SKM-1 (cell line): ENCODE results near the gene CIROP.

Experiments used
- DNase-seq: peaks from one replicate; lab custom pipeline; 2025; ENCODE audit not compliant: unreplicated experiment; lab: John Stamatoyannopoulos, UW

Gene CIROP

DNA sequence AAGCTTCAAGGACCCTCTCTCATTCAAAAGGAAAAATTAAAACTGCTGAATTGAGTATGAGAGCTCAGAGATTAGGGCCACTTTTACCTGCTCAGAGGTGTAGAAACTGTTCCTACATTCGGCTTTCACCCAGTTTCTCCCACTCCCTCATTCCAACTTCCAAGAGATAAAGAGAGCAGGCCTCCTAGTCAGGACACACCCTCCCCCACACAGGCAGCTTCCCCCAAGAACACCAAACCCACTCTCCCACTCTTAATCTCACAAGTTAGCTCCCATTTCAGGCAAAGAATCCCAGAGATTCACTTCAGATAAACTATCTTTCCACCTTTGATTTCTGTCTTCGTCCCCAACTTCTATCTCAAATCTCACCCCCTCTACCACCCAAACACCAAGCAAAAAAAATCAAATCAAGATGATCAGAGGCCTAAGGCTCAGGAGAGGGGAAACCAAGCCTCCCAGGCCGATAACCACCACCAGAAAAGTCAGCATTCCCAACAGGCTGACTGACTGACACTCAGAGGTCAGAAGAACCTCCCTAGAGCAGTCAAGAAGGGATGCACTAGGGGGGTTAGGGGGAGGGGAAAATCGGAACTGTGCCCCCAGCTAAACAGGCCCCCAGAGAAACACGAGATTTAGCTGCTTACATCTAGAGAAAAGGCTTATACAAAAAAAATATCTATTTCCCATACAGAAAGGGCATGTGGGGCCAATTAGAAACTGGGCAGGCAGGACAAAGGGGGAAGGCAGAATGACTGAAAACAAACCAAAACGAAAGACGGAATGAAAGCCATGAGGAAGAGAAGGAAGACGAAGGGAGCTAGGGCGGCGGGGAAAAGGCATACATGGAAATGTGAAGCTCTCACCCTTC lies 34.3 kb downstream of the CIROP start:
- no peak for DNase-seq

GRCh38 chr14:23069413-23069806 lies 35.4 kb downstream of the CIROP start:
- DNase-seq = no peak

DNA sequence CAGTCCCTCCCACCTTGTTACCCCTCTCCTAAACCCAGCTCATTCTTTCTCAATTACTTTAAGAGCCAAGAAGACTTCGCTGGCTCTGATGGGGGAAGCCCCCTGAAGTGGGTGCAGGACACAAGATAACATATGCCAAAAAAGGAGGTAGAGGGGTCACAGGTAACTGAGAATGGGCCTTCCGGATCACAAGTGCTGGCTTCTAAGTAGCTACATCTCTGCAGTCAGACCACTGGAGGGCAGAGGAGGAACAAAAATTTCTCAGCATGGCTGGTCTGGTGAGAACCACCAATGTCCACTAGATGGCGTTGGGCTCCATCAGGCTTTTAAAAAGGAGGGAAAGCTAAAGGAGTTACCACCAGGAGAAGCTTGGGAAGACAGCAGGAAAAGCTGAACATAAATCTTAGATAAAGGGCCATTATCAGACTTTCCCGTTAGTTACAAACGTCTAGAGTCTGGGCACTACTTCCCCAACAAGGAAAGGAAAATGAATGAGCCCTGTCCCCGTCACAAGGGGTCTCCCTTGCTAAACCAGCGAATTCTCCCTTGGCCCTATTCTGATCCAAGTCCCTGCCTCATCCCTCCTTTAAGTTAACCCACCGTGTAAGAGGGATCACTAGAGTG lies 35.9 kb downstream of the CIROP start:
- DNase-seq = no peak

DNA sequence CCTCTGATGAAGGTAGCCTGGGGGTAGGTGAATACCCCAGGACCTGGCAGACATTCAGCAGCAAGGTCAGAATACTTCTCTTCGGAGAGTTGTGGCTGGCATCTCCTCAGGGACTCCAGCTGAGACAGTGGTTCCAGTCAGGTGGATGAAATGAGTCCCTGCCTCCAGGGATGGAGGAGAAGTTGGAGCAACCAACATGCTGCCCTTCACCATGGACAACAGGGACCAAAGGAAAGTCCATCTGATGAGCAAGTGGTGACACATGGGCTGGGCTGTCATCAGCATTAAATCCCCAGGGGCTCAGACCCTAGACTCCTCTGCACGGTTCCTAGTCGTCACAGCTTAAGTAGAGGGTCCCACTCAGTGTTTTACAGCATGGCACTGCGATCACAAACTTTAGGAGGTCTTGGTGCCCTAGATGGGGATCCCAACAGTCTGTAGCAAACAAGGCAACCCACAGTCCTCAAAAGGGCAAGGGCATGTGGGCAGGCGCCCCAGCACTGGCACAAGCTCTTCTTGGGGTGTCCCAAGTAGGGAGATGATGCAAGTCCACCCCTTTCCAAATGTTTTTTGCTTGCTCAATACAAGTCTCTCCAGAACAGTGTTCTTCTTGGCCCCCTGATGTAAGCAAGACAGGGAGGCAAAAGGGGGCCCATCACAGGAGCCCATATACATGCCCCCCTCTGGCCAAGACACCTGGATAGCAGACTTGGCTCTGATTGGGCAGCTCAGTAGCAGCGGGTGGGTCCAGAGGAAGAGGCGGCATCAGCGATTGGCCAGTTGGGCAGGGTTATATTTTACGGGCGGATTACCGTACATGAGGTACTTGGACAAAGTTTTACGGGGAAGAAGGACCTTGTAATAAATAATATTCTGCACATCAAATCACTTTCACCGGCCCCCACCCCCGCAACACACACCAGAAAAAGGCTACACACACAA lies 36.7 kb downstream of the CIROP start:
- DNase-seq = no peak

DNA sequence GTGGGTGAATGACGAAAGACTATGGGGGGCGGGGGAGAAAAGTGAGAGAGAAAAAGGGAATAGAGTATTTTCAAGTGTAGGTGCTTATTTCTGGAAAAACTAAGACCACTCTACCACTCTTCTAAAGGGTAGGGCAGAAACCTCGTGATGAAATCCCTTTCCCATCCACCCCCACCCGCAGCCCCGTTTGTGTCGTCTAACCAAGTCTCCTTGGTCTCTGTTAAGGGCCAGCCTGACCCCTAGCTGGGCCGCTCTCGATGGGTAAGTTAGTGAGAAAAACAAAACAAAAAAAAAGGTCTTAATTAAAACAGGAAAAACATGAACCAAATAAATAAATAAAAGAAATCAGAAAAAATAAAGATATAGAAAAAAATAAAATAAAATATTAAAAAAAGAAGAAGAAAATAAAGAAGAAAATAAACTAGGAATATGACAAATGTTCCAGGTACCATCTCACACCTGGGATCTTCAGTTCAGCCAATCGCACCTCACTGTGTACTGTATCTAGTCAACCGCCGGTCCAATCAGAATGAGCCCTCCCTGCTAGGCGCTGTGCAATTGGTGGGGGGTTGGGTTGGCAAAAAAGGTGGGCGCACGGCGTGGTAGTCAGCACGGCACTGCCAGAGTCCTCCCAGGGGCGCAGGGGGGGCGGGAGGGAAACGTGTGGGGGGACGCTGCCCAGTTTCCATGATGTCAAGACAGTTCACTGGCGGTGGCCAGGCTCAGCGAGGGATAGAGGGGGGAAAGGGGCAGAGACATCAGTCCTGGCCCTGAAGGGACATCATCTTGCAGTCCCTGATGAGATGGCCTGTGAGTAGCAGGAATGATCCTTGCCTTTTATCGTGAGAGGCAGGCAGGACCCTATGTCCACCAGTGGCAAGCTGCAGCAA lies 37.7 kb downstream of the CIROP start:
- DNase-seq = no peak

DNA sequence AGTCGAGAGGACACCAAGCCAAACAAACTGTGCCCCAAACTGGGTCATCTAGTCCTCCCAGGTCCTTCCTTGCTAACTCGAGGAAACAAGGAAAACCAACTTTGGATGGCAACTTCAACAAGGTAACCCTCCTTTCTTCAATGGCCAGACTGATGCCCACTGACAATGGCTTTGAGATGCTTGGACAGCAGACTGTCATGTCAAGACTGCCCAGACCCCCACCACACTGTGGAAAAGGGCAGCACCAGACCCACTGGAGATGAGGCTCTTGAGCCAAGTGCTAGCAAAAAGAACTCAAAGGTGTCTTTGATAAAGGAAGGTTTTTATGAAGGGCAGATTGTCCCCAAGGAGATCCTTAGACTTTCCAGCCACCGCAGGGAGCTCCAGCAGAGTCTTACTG lies 38.4 kb downstream of the CIROP start:
- no peak for DNase-seq

- DNase-seq = no peak
Observed at GRCh38 chr14:23063601-23064000, 41.2 kb downstream of the CIROP start.

DNA sequence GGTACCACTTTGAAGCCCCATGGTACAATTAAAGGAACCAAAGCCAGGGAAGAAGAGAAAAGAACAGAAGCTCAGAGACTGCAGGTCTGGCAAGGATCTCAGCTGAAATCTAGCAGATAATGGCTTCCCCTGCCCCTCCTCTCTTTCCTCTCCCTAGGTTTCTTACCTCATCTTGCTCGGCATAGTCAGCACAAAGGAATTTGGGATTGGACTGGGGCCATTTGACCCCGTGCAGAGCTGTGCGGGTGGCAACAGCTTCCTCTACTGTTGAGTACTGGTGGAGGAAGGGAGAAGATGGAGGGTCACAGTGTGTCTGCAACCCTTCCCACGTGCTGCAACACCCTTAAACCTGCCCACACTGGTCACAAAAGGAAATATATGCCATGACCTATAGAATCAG lies 42.8 kb downstream of the CIROP start:
- no peak for DNase-seq

DNA sequence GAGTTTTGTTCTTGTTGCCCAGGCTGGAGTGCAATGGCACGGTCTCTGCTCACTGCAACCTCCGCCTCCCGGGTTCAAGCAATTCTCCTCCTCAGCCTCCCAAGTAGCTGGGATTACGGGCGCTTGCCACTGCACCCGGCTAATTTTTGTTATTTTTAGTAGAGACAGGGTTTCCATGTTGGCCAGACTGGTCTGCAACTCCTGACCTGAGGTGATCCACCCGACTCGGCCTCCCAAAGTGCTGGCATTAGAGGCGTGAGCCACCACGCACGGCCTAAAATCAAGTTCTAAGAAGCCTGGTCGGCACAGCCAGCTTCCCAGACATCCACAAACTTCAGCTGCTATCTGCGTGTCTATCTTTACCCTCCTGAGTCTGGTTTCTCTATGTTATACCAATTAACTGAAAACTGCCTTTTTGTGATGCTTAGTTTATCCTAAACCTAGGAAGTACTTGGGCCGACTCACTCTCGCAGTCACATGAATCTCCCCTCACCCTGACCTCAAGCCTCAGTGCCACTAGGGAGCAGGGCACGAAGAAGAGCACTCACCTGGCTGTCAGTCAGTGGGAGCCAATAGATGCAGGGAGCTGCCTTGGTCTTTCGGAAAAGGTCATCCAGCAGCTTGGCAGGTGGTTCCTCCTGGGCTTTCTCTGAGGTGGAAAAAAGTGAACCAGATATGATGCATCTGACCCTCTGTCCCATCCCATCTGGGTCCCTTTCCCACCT lies 44.1 kb downstream of the CIROP start:
- no peak for DNase-seq

- DNase-seq = no peak
Observed at GRCh38 chr14:23058654-23059504, 45.9 kb downstream of the CIROP start.

- no peak for DNase-seq
Observed at GRCh38 chr14:23057757-23058653, 46.8 kb downstream of the CIROP start.

DNA sequence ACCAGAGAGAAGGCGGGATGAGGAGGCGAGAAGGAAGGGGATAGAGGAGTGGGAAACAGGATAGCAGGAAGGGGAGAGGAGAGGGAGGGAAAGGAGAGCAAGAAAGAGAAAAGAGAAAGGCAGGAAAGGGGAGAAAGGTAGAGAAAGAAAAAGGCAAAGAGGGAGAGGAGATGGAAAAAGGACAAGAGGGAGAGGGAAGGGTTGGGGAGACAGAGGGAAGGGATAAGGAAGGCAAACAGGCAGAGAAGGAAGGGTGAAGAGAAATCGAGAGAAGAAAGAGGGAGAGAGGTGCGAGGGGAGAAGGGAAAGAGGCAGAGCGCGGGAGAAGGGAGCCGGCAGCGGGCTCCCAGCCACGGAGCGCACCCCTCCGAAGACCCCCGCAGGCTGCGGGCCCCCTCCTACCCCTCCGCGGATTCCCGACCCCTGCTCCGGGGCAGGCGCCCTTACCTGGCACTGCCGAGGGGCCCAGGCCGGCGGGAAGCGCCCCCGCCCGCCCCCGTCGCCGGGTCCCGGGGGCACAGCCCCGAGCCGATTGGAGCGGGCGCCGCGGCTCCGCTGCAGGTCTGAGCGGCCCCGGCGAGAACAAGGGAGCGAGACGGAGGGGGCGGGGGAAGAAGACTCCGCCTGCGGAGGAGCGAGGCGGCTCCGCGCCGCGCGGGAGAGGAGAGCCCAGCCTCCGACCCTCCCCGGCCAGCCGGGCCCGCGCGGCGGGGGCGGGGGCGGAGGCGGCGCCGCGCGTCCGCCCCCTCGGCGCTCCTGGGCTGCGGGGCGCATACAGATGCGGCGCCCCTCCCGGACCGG lies 47.6 kb downstream of the CIROP start, which contains the start of gene CDH24:
TSS of gene CDH24 (minus strand) at position 565 of the 801 bp plus-strand sequence. CDS start 1,787 bp downstream, outside the sequence.
- no peak for DNase-seq

DNA sequence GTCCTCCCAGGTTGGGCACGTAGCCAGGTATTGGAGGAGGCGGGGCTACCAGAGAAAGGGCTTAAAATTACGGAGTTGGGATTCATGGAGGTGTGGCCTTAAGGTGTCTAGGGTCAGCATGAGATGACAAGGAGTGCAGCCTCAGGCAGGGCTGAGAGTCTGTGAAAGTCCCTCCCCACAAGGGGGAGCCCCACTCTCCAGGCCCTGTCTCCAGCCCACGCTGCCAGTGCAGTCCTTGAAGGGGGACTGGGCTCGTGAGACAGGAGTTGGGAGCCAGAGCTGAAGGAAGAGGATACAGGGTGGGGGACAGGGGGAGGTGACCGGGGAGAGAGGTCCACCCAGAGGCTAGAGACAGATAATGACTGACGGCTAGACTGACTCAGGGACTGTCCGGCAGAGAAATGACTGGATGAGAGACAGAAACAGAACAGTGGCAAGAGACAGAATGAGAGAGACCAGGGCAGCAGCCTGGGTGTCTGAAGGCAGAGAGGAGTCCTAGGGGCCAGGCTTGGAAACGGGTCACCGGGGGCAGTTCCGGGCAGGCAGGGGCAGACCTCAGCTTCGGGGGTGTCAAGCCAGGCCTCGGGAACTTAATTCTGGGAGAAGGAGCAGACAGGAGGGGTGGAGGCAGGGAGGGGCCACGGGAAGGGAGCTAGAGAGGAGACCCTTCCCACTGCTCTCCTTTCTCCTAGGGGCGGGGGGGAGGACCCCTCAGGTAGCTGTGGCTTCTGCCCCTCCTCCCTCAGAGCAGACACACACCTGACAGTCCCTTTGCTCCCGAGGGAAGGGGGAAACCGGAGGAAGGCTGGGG lies 48.4 kb downstream of the CIROP start:
- DNase-seq = no peak

- no peak for DNase-seq
Observed at GRCh38 chr14:23055621-23056144, 49.1 kb downstream of the CIROP start.

DNA sequence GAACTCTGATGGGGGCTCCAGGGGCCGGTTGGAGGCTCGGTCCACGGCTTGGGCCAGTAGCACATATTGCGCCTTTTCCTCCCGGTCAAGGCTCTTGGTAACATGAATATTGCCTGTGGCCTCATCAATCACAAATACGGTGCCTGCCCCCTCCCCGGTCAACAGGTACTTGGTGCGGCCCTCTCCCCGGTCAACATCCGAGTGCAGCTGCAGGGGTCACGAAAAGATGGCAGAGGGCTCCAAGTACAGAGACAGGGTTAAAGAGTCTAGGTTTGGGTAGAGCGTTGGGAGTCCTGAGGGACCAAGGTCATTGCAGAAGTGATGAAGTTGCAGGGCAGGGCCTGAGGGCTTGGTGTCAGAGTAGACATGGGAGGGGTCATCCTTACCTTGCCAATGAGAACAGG lies 49.6 kb downstream of the CIROP start:
- no peak for DNase-seq
